ENCODE measurements around the gene TNNC2.

DNA sequence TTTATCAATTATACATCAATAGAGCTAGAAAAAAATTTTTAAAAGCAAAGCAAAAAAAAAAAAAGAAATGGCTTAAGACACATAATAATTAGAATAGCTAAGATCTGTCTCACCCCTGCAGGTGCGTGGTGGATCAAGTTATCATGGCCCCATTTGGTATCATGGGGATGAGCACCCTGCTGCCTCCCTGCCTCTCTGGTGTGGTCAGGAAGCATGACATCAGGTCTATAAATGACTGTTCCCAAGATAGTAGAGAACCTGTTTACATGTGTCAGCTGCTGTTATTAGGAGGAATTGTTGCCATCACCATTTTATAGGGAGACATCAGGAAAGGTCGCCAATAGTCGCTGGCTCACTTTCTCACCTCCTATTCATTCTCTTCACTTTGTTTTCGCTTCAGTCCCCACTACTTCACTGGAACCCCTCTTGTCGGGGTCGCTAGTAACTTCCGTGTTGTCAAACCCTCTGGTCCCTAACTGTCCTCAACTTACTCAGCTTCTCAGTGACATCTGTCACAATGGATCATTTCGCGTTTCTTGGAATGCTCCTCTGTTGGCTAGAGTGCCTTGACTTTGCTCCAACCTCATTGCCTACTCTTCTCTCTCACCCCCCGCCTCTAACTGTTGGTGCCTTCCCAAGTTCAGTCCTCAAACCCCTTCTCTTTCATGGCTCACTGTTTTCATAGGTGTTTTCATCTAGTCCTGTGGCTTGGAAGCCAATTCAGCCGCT, 30.6 kb downstream of the TNNC2 start:
- TF ChIP-seq POLR2A (IDR thresholded peaks at IDR 0.05; ENCODE audit: low read depth, low read length) (no peak), TAF1 (IDR thresholded peaks at IDR 0.05; ENCODE audit: low read depth, low read length) (no peak), POLR2AphosphoS5 (IDR thresholded peaks at IDR 0.05; ENCODE audit: low read depth, low read length) (no peak)

Measured in GM12891 (cell line).